Measurements from ENCODE around the gene FSTL4. TPM values are rescaled to one million over a fixed set of nuclear protein-coding genes. Genes with fewer than 3 reads are reported as not detected.

Gene FSTL4
- total and polyA plus RNA-seq, 12 donors: 0.48 to 5.2 (median 2.3) TPM

- H3K36me3 ChIP-seq (replicated peaks in 1 of 2): no peaks in the 10 kb centered on the region
- H3K9me3 ChIP-seq (replicated peaks in 1 of 3): no peaks in the 10 kb centered on the region
- no peak for DNase-seq
- H3K4me1 ChIP-seq (replicated peaks in 1 of 2): no peaks in the 10 kb centered on the region
- TF ChIP-seq CTCF (IDR thresholded peaks at IDR 0.05): no peak
- no peak for TF ChIP-seq POLR2A (IDR thresholded peaks at IDR 0.05)
- intact Hi-C loops (cut with DNase I): no loop called here
- peaks cover under 1% of the 10 kb centered on the region for H3K27me3 ChIP-seq
- no peak overlapping the region for H3K27ac ChIP-seq
- WGBS, 4 donors: 65 to 78% (median 67%) methylated on average over 10 of the region's 10 CpGs
- H3K4me3 ChIP-seq: no peak overlapping the region
These were observed 49.8 kb downstream of the FSTL4 start for GRCh38 chr5:133562554-133562953.

GRCh38 chr5:133559960-133560359, 52.4 kb downstream of the FSTL4 start:
- H3K36me3 ChIP-seq (replicated peaks in 1 of 2): no peaks in the 10 kb centered on the region
- no peak overlapping the region for H3K27ac ChIP-seq
- no peaks in the 10 kb centered on the region for H3K9me3 ChIP-seq (replicated peaks in 1 of 3)
- intact Hi-C loops (cut with DNase I): loop anchor here in 1 of 2 donors (10.0 kb wide), 1 partner anchor 375 kb away; no protein-coding TSS in a partner anchor
- no peaks in the 10 kb centered on the region for H3K4me1 ChIP-seq (replicated peaks in 1 of 2)
- peaks cover 5% of the 10 kb centered on the region for H3K27me3 ChIP-seq
- DNase-seq: no peak
- H3K4me3 ChIP-seq: no peak overlapping the region
- TF ChIP-seq POLR2A (IDR thresholded peaks at IDR 0.05): no peak
- TF ChIP-seq CTCF (IDR thresholded peaks at IDR 0.05): no peak
- 63 to 83% (median 77%) methylated on average over 1 to 5 of the region's 5 CpGs for WGBS, 4 donors

GRCh38 chr5:133556551-133556950, 55.8 kb downstream of the FSTL4 start:
- 74 to 86% (median 80%) methylated on average over 4 of the region's 4 CpGs for WGBS, 4 donors
- no peak for DNase-seq
- H3K4me1 ChIP-seq (replicated peaks in 1 of 2): no peaks in the 10 kb centered on the region
- TF ChIP-seq POLR2A (IDR thresholded peaks at IDR 0.05) (no peak), CTCF (IDR thresholded peaks at IDR 0.05) (no peak)
- no peaks in the 10 kb centered on the region for H3K9me3 ChIP-seq (replicated peaks in 1 of 3)
- H3K4me3 ChIP-seq: no peak overlapping the region
- intact Hi-C loops (cut with DNase I): loop anchor here in 1 of 2 donors (10.0 kb wide), 1 partner anchor 378 kb away; no protein-coding TSS in a partner anchor
- no peaks in the 10 kb centered on the region for H3K36me3 ChIP-seq (replicated peaks in 1 of 2)
- peaks cover 5% of the 10 kb centered on the region for H3K27me3 ChIP-seq
- H3K27ac ChIP-seq: no peak overlapping the region

GRCh38 chr5:133554279-133554678, 58.1 kb downstream of the FSTL4 start:
- Histone ChIP-seq H3K36me3 (replicated peaks in 1 of 2) (no peaks in the 10 kb centered on the region), H3K4me3 (no peak overlapping the region), H3K4me1 (replicated peaks in 1 of 2) (no peaks in the 10 kb centered on the region), H3K27ac (no peak overlapping the region), H3K27me3 (peaks cover 5% of the 10 kb centered on the region), H3K9me3 (replicated peaks in 1 of 3) (no peaks in the 10 kb centered on the region)
- WGBS, 4 donors: 70 to 77% (median 76%) methylated on average over 6 of the region's 6 CpGs
- DNase-seq: no peak
- TF ChIP-seq POLR2A (IDR thresholded peaks at IDR 0.05) (no peak), CTCF (IDR thresholded peaks at IDR 0.05) (no peak)
- intact Hi-C loops (cut with DNase I): loop anchor here in 1 of 2 donors (10.0 kb wide), 1 partner anchor 381 kb away; no protein-coding TSS in a partner anchor
